GM12878 (cell line): Measurements from ENCODE around the gene IL32. TPM values are rescaled to one million over a fixed set of nuclear protein-coding genes. Genes with fewer than 3 reads are reported as not detected.
A peak's percentile ranks its signal among the peaks of the same experiment; 100 is the strongest.

Experiments
- ATAC-seq: fragments of 200-7000 bp; cut with Tn5 transposase; 3 replicates; pipeline ENCODE4 v1.9.1; 2020; ENCODE audit warnings: mild to moderate bottlenecking, moderate library complexity
- BruUV-seq: library from RNA; stranded (reverse); fragments of 400-500 nt; replicated peaks from 2 replicates; lab custom pipeline; 2021; lab: Mats Ljungman, UMichigan
- CTCF ChIA-PET: fragments of 300-600 bp; sonication (Branson Sonifier 250); formaldehyde crosslinking; extraction: SDS; loops from one replicate; lab custom pipeline; 2021; ENCODE audit warnings: inconsistent platforms; lab: Yijun Ruan, JAX
- POLR2A ChIA-PET: fragments of 350-600 bp; formaldehyde crosslinking; extraction: SDS; loops from one replicate; lab custom pipeline; 2021; ENCODE audit warnings: inconsistent platforms; lab: Charles Lee
- RAD21 ChIA-PET: fragments of 300-600 bp; sonication (Branson Sonifier 250); formaldehyde crosslinking; loops from one replicate; lab custom pipeline; 2023; ENCODE audit warnings: antibody characterized with exemption; ENCODE audit not compliant: unreplicated experiment; lab: Charles Lee
- SMC1A ChIA-PET: fragments of 300-600 bp; sonication (Branson Sonifier 250); formaldehyde crosslinking; loops from one replicate; lab custom pipeline; 2023; ENCODE audit not compliant: unreplicated experiment, uncharacterized antibody; lab: Charles Lee
- DNase-seq: peaks from one replicate; pipeline ENCODE4 v3.0.0-alpha.2; 2011; ENCODE audit warnings: low read depth, low spot score
- FAIRE-seq: peaks from 3 replicates; lab custom pipeline; 2011; peaks lifted over from hg19 to GRCh38; lab: Jason Lieb, UNC
- H2AFZ ChIP-seq: 2 replicates; pipeline ENCODE4 v1.6.0; 2011; ENCODE audit warnings: low read depth, low read length, control low read depth; ENCODE audit not compliant: control insufficient read depth
- H3K27ac ChIP-seq: 2 replicates; pipeline ENCODE4 v1.5.1; 2011; ENCODE audit warnings: control low read depth; ENCODE audit not compliant: control insufficient read depth, insufficient read depth
- H3K27me3 ChIP-seq, 2 experiments: replicated peaks in 1 of 2; 2 replicates each; pipeline versions ENCODE4 v1.6.0 to v1.6.1; 2011; ENCODE audit warnings: low read length in 1 of 2; ENCODE audit not compliant: control insufficient read depth in 2 of 2, insufficient read depth in 2 of 2
- H3K36me3 ChIP-seq, 2 experiments: 2 replicates each; pipeline ENCODE4 v1.5.1; 2011; ENCODE audit warnings: low read length in 1 of 2; ENCODE audit not compliant: control insufficient read depth in 2 of 2, insufficient read depth in 2 of 2
- H3K4me1 ChIP-seq: 2 replicates; pipeline ENCODE4 v1.6.1; 2011; ENCODE audit warnings: mild to moderate bottlenecking, low read length, moderate library complexity, mixed read lengths; ENCODE audit not compliant: control insufficient read depth, insufficient read depth
- H3K4me2 ChIP-seq: 2 replicates; pipeline ENCODE4 v1.6.0; 2011; ENCODE audit warnings: control low read depth; ENCODE audit not compliant: control insufficient read depth, insufficient read depth
- H3K4me3 ChIP-seq: fragments of 200-600 bp; sonication (generic); 2 replicates; pipeline ENCODE4 v1.5.1; 2016
- H3K79me2 ChIP-seq: 2 replicates; pipeline ENCODE4 v1.6.0; 2011; ENCODE audit warnings: low read length; ENCODE audit not compliant: control insufficient read depth, insufficient read depth
- H3K9ac ChIP-seq: 2 replicates; pipeline ENCODE4 v1.8.0; 2011; ENCODE audit warnings: low read length, control low read depth, mixed read lengths; ENCODE audit not compliant: control insufficient read depth, insufficient read depth
- H3K9me3 ChIP-seq: replicated peaks from 3 replicates; pipeline ENCODE4 v1.5.1; 2011; ENCODE audit warnings: mild to moderate bottlenecking, low read length; ENCODE audit not compliant: control insufficient read depth, insufficient read depth
- H4K20me1 ChIP-seq: 2 replicates; pipeline ENCODE4 v1.6.0; 2011; ENCODE audit not compliant: control insufficient read depth, insufficient read depth
- CEBPB ChIP-seq, 2 experiments: fragments of 150-350 bp in 1 of 2; IDR thresholded peaks; 2 replicates each; pipeline ENCODE4 v1.6.1; 2012 to 2014; ENCODE audit warnings: low read depth in 2 of 2, low read length in 2 of 2, borderline replicate concordance in 1 of 2, inconsistent platforms in 1 of 2
- EZH2 ChIP-seq: IDR thresholded peaks from 2 replicates; pipeline ENCODE4 v1.6.1; 2012; ENCODE audit warnings: low read depth, mild to moderate bottlenecking, control low read depth, inconsistent platforms, low read length, borderline replicate concordance; ENCODE audit not compliant: control insufficient read depth
- FOXM1 ChIP-seq: IDR thresholded peaks from 2 replicates; pipeline ENCODE4 v1.6.1; 2012; ENCODE audit warnings: low read depth, mild to moderate bottlenecking, inconsistent platforms, low read length, moderate library complexity
- IRF4 ChIP-seq: IDR thresholded peaks from 2 replicates; pipeline ENCODE4 v1.6.1; 2011; ENCODE audit warnings: low read depth, low read length
- MEF2B ChIP-seq: fragments of 450-650 bp; IDR thresholded peaks from 2 replicates; pipeline ENCODE4 v1.6.1; 2018; ENCODE audit warnings: mild to moderate bottlenecking, moderate library complexity; ENCODE audit not compliant: partially characterized antibody, poor library complexity, severe bottlenecking
- NBN ChIP-seq: fragments of 450-650 bp; IDR thresholded peaks from 2 replicates; pipeline ENCODE4 v1.6.1; 2016
- NR2F1 ChIP-seq: fragments of 450-650 bp; conservative IDR thresholded peaks from 2 replicates; pipeline ENCODE4 v1.6.1; 2017; ENCODE audit warnings: mild to moderate bottlenecking
- RELA ChIP-seq: fragments of 450-650 bp; IDR thresholded peaks from 2 replicates; pipeline ENCODE4 v1.8.0; 2014; ENCODE audit warnings: borderline replicate concordance; ENCODE audit not compliant: partially characterized antibody
- RUNX3 ChIP-seq: IDR thresholded peaks from 2 replicates; pipeline ENCODE4 v1.6.1; 2012; ENCODE audit warnings: low read length, inconsistent platforms
- SRF ChIP-seq, 2 experiments: IDR thresholded peaks; 2 replicates each; pipeline ENCODE4 v1.6.1; 2011; ENCODE audit warnings: low read depth in 2 of 2, low read length in 2 of 2, mild to moderate bottlenecking in 1 of 2, moderate library complexity in 1 of 2
- STAT3 ChIP-seq: IDR thresholded peaks from 2 replicates; pipeline ENCODE4 v1.6.1; 2011; ENCODE audit warnings: low read depth, low read length, improper control_type of control experiment
- TAF1 ChIP-seq: IDR thresholded peaks from 2 replicates; pipeline ENCODE4 v1.6.1; 2011; ENCODE audit warnings: mild to moderate bottlenecking, low read depth, low read length, borderline replicate concordance
- TCF7 ChIP-seq: IDR thresholded peaks from 2 replicates; pipeline ENCODE4 v1.6.1; 2014; ENCODE audit warnings: antibody characterized with exemption, borderline replicate concordance
- WRNIP1 ChIP-seq: IDR thresholded peaks from 2 replicates; pipeline ENCODE4 v1.6.1; 2011; ENCODE audit warnings: low read depth, low read length, improper control_type of control experiment, borderline replicate concordance
- YBX1 ChIP-seq: fragments of 450-650 bp; IDR thresholded peaks from 2 replicates; pipeline ENCODE4 v1.6.1; 2016; ENCODE audit warnings: antibody characterized with exemption
- ZZZ3 ChIP-seq: IDR thresholded peaks from 2 replicates; pipeline ENCODE4 v1.6.1; 2011; ENCODE audit warnings: low read depth; ENCODE audit not compliant: control insufficient read depth, insufficient read length
- WGBS: methylation state at CpG from one replicate; pipeline ENCODE4 v1.1.6; 2016; ENCODE audit warnings: low lambda C conversion rate; ENCODE audit not compliant: insufficient replicate concordance, insufficient coverage; ENCODE audit errors: missing lambda C conversion rate; 5-methylcytosine and 5-hydroxymethylcytosine counted together
- in situ Hi-C: fragments of 300-500 bp; cut with MboI; formaldehyde crosslinking; loops from 9 replicates; pipeline ENCODE4 v1.14.3; 2018; ENCODE audit warnings: mixed read lengths
- intact Hi-C: fragments of 100-400 bp; cut with micrococcal nuclease; formaldehyde crosslinking; loops from one replicate; pipeline ENCODE4 v1.14.2; 2022; ENCODE audit not compliant: unreplicated experiment
- polyA plus RNA-seq, 11 experiments: library from polyadenylated mRNA; depleted of rRNA in 4 of 11; unstranded in 6 of 11; stranded (reverse) in 5 of 11; fragments of >200 nt; fragmentation: Nextera tagmentation in 4 of 11; fragmentation: Illumina TruSeq in 1 of 11; extraction: Ambion mirVana in 4 of 11; extraction: Trizol in 1 of 11; gene quantifications; 1 replicate in 1 of 11; 2 replicates in 10 of 11; pipeline versions ENCODE4 v1.2.1 to v1.2.3, GENCODE V29; 2011 to 2016; ENCODE audit warnings: inconsistent platforms in 2 of 11, missing spikeins in 2 of 11, low read depth in 1 of 11
- total RNA-seq, 4 experiments: library from RNA; depleted of rRNA in 3 of 4; stranded (reverse); fragments of >200 nt in 3 of 4; fragmentation: Illumina TruSeq in 1 of 4; extraction: Trizol in 1 of 4; gene quantifications; 2 replicates each; pipeline versions ENCODE4 v1.2.1 to v1.2.3, GENCODE V29; 2013 to 2021
- TF ChIP-seq, protein P1 (sequence below): fragments of 450-650 bp; formaldehyde crosslinking; IDR thresholded peaks from 2 replicates; pipeline ENCODE4 v1.4.0; 2020; ENCODE audit warnings: mild to moderate bottlenecking, moderate library complexity
- TF ChIP-seq, protein P2 (sequence below), 3 experiments: IDR thresholded peaks in 2 of 3; conservative IDR thresholded peaks in 1 of 3; 2 replicates each; pipeline ENCODE4 v1.5.1; 2011; ENCODE audit warnings: low read depth in 3 of 3, low read length in 3 of 3, mild to moderate bottlenecking in 3 of 3, control low read depth in 2 of 3, moderate library complexity in 2 of 3, inconsistent platforms in 1 of 3, mixed read lengths in 1 of 3; ENCODE audit not compliant: control insufficient read depth in 2 of 3, insufficient read depth in 1 of 3; ENCODE audit errors: extremely low read depth in 1 of 3

Gene IL32
- total and polyA plus RNA-seq, 10 of the 15 experiments (the other 5 are each of a cell fraction or from before 2014, with no cell fraction given) = 27.0 to 122 (median 55.8) TPM

DNA sequence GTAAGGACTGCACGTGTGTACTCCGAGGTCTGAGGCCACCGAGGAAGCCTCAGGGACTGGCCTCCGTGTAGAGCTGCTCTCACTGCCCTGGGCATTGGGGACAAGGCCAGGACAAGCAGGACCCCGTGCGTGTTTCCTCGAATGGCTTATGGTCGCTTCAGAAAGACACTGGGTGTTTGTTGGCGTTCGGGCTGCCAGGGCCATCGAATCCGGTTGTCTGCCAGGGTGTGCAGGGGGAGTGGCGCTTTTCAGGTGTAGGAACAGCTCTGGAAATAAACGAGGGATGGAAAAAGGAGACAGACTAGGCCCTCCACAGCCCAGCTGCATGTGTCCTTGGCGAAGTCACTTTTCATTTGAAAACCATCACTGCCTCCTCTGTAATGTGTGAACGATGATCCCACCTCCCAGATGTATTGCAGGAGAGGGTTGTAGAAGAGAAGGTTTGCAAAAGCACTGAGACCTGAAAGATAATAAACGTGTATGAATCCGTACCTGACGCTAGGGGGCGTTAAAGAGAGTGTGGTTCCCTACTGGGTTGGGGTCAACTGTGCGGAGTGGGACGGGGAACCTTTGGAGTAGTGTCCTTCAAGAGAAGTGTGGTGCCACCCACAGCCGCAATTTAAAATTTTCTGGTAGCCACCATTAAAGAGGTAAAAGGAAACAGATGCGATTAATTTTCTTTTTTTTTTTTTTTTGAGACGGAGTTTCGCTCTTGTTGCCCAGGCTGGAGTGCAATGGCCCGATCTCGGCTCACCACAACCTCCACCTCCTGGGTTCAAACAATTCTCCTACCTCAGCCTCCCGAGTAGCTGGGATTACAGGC lies 35.8 kb downstream of the IL32 start:
- ChIA-PET CTCF (interaction anchor here (0.7 to 21.2 kb wide), 14 partner anchors 10 to 73 kb away, joined by 3 to 396 read pairs (median 4); no protein-coding TSS in a partner anchor), POLR2A (interaction anchor here (0.7 to 2.0 kb wide), 8 partner anchors 21 to 365 kb away, joined by 3 to 10 read pairs (median 6); no protein-coding TSS in a partner anchor), SMC1A (interaction anchor here (0.9 to 7.4 kb wide), 4 partner anchors 11 to 31 kb away, joined by 4 to 67 read pairs (median 6); partner anchors contain the start of gene ZNF205), RAD21 (interaction anchor here (0.7 to 5.0 kb wide), 4 partner anchors 24 to 399 kb away, joined by 3 to 38 read pairs (median 4); no protein-coding TSS in a partner anchor)
- in situ Hi-C loops (no loop called here), intact Hi-C loops (loop anchor here (2.0 kb wide), 1 partner anchor 24 kb away; no protein-coding TSS in a partner anchor)
- no peaks in the 10 kb centered on the region for H3K36me3 ChIP-seq
- H3K9ac ChIP-seq = peak overlapping the region; percentile 30; the same call in 1 of the 2 replicates
- peak overlapping the region; percentile 27; the same call in 1 of the 2 replicates for H3K27ac ChIP-seq
- peaks cover 25% of the 10 kb centered on the region for H3K4me1 ChIP-seq
- BruUV-seq = no TSS peak
- DNase-seq (no peak), FAIRE-seq (peak; percentile 85), ATAC-seq (peak; percentile 39)
- no peaks in the 10 kb centered on the region for H3K27me3 ChIP-seq
- no peaks in the 10 kb centered on the region for H3K9me3 ChIP-seq
- no peaks in the 10 kb centered on the region for H3K79me2 ChIP-seq
- H3K4me3 ChIP-seq = peak overlapping the region; percentile 34; the same call in 1 of the 2 replicates
- 53% methylated on average over 26 of the region's 29 CpGs for WGBS
- peak overlapping the region; percentile 45 for H3K4me2 ChIP-seq
- H2AFZ ChIP-seq = peak overlapping the region; percentile 62
- no peaks in the 10 kb centered on the region for H4K20me1 ChIP-seq
- TF ChIP-seq IRF4 = peak; percentile 50; the same call in 1 of the 2 replicates
- TF ChIP-seq STAT3 = no peak
- no peak for TF ChIP-seq EZH2
- TF ChIP-seq, protein P1, sequence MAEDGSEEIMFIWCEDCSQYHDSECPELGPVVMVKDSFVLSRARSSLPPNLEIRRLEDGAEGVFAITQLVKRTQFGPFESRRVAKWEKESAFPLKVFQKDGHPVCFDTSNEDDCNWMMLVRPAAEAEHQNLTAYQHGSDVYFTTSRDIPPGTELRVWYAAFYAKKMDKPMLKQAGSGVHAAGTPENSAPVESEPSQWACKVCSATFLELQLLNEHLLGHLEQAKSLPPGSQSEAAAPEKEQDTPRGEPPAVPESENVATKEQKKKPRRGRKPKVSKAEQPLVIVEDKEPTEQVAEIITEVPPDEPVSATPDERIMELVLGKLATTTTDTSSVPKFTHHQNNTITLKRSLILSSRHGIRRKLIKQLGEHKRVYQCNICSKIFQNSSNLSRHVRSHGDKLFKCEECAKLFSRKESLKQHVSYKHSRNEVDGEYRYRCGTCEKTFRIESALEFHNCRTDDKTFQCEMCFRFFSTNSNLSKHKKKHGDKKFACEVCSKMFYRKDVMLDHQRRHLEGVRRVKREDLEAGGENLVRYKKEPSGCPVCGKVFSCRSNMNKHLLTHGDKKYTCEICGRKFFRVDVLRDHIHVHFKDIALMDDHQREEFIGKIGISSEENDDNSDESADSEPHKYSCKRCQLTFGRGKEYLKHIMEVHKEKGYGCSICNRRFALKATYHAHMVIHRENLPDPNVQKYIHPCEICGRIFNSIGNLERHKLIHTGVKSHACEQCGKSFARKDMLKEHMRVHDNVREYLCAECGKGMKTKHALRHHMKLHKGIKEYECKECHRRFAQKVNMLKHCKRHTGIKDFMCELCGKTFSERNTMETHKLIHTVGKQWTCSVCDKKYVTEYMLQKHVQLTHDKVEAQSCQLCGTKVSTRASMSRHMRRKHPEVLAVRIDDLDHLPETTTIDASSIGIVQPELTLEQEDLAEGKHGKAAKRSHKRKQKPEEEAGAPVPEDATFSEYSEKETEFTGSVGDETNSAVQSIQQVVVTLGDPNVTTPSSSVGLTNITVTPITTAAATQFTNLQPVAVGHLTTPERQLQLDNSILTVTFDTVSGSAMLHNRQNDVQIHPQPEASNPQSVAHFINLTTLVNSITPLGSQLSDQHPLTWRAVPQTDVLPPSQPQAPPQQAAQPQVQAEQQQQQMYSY (CRISPR knock-in tag) = no peak
- no peak for TF ChIP-seq SRF (IDR thresholded peaks at IDR 0.05; ENCODE audit: low read depth in 2 of 2, low read length in 2 of 2)
- TF ChIP-seq RELA = no peak
- TF ChIP-seq, protein P2, sequence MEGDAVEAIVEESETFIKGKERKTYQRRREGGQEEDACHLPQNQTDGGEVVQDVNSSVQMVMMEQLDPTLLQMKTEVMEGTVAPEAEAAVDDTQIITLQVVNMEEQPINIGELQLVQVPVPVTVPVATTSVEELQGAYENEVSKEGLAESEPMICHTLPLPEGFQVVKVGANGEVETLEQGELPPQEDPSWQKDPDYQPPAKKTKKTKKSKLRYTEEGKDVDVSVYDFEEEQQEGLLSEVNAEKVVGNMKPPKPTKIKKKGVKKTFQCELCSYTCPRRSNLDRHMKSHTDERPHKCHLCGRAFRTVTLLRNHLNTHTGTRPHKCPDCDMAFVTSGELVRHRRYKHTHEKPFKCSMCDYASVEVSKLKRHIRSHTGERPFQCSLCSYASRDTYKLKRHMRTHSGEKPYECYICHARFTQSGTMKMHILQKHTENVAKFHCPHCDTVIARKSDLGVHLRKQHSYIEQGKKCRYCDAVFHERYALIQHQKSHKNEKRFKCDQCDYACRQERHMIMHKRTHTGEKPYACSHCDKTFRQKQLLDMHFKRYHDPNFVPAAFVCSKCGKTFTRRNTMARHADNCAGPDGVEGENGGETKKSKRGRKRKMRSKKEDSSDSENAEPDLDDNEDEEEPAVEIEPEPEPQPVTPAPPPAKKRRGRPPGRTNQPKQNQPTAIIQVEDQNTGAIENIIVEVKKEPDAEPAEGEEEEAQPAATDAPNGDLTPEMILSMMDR (IDR thresholded peaks at IDR 0.05 in 2 of 3, conservative IDR thresholded peaks at IDR 0.05 in 1 of 3; ENCODE audit: control insufficient read depth in 2 of 3, extremely low read depth in 1 of 3, insufficient read depth in 1 of 3, low read depth in 3 of 3, low read length in 3 of 3) = peak; percentile 60 to 86 (median 68)
- TF ChIP-seq NBN = peak; percentile 59; the same call in 1 of the 2 replicates
- no peak for TF ChIP-seq TAF1
- no peak for TF ChIP-seq CEBPB (IDR thresholded peaks at IDR 0.05; ENCODE audit: borderline replicate concordance in 1 of 2, low read depth in 2 of 2, low read length in 2 of 2)
- peak; percentile 70 for TF ChIP-seq RUNX3
- no peak for TF ChIP-seq YBX1
- no peak for TF ChIP-seq NR2F1
- TF ChIP-seq MEF2B = no peak
- TF ChIP-seq FOXM1 = no peak
- TF ChIP-seq WRNIP1 = no peak
- TF ChIP-seq TCF7 = no peak
- TF ChIP-seq ZZZ3 = no peak
